Glutamatergic neuron (in vitro differentiated cells): ENCODE results near the gene MLPH. TPM values are rescaled to one million over a fixed set of nuclear protein-coding genes. Genes with fewer than 3 reads are reported as not detected.

ENCODE experiments used
- DNase-seq: peaks from one replicate; pipeline ENCODE4 v3.0.0; 2022
- H3K27ac Mint-ChIP-seq: one replicate; pipeline ENCODE4 v1.8.0; 2020; ENCODE audit warnings: mild to moderate bottlenecking, mixed read lengths, inconsistent platforms; ENCODE audit not compliant: unreplicated experiment
- H3K27me3 Mint-ChIP-seq: one replicate; pipeline ENCODE4 v1.8.0; 2020; ENCODE audit warnings: mild to moderate bottlenecking, moderate library complexity, mixed read lengths, inconsistent platforms; ENCODE audit not compliant: unreplicated experiment
- H3K36me3 Mint-ChIP-seq: one replicate; pipeline ENCODE4 v1.8.0; 2020; ENCODE audit warnings: mild to moderate bottlenecking, mixed read lengths, inconsistent platforms; ENCODE audit not compliant: unreplicated experiment
- H3K4me1 Mint-ChIP-seq: one replicate; pipeline ENCODE4 v1.8.0; 2020; ENCODE audit warnings: mild to moderate bottlenecking, low read depth, mixed read lengths, inconsistent platforms; ENCODE audit not compliant: unreplicated experiment
- H3K4me3 Mint-ChIP-seq: one replicate; pipeline ENCODE4 v1.8.0; 2020; ENCODE audit warnings: mild to moderate bottlenecking, mixed read lengths, inconsistent platforms; ENCODE audit not compliant: unreplicated experiment
- H3K9me3 Mint-ChIP-seq: one replicate; pipeline ENCODE4 v1.8.0; 2020; ENCODE audit warnings: mild to moderate bottlenecking, moderate library complexity, mixed read lengths, inconsistent platforms; ENCODE audit not compliant: unreplicated experiment
- total RNA-seq: library from RNA; stranded (reverse); fragmentation: NEBNext Ultra II Directional; extraction: Animal tissue kit (Norgen Biotek cat#: 25700); gene quantifications from one replicate; pipeline ENCODE4 v1.2.1, GENCODE V29; 2021; ENCODE audit not compliant: unreplicated experiment
- TF ChIP-seq, protein P1 (sequence below): fragments of 200-600 bp; sonication (generic); IDR thresholded peaks from one replicate; pipeline ENCODE4 v1.5.0; 2021; ENCODE audit not compliant: partially characterized antibody, unreplicated experiment

The MLPH gene
- total RNA-seq, 1 donor from 2014 or later = 4.3 TPM

DNA sequence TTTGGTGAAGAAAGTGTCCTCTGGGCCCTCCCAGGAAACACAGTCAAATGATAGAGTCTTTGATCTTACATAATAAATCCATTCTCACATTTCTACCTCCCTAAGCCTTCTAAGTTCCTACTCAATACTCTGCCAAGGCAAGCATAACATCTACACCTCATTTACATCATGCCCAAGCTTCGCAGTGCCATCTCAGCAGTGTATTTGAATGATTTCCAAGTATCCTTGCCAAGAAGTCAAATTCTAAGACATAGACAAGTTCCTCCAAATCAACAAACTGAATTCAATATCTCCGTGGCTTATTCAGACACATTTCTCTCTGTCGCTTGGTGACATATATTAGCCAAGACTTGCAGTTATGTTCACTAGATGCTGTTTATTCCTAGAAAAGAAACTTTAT lies 8.1 kb upstream of the MLPH start:
- Mint-ChIP-seq H3K4me1 (peaks cover 7% of the 10 kb centered on the region), H3K9me3 (peaks cover 8% of the 10 kb centered on the region), H3K36me3 (no peaks in the 10 kb centered on the region), H3K27me3 (peaks cover 4% of the 10 kb centered on the region), H3K4me3 (no peak overlapping the region), H3K27ac (no peak overlapping the region)
- TF ChIP-seq, protein P1, sequence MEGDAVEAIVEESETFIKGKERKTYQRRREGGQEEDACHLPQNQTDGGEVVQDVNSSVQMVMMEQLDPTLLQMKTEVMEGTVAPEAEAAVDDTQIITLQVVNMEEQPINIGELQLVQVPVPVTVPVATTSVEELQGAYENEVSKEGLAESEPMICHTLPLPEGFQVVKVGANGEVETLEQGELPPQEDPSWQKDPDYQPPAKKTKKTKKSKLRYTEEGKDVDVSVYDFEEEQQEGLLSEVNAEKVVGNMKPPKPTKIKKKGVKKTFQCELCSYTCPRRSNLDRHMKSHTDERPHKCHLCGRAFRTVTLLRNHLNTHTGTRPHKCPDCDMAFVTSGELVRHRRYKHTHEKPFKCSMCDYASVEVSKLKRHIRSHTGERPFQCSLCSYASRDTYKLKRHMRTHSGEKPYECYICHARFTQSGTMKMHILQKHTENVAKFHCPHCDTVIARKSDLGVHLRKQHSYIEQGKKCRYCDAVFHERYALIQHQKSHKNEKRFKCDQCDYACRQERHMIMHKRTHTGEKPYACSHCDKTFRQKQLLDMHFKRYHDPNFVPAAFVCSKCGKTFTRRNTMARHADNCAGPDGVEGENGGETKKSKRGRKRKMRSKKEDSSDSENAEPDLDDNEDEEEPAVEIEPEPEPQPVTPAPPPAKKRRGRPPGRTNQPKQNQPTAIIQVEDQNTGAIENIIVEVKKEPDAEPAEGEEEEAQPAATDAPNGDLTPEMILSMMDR = no peak
- no peak for DNase-seq

DNA sequence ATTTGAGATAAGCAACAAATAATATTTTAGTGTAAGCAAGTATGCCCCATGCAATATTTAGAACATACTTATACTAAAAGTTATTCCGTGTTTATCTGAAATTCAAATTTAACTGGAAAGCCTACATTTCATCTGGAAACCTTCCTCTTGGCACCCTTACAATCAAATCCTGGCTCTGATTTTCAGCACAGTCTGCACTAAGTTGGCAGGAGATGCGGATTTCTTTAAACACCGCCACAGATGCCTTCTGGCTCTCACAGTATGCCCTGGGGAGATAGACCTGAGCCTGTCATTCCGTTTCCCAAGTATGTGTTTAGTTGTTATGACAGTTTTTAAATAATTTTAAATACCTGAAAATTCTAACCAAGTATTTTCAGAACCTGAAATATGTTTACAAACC lies 7.3 kb upstream of the MLPH start:
- no peak for DNase-seq
- no peaks in the 10 kb centered on the region for H3K36me3 Mint-ChIP-seq
- no peak overlapping the region for H3K4me3 Mint-ChIP-seq
- H3K27ac Mint-ChIP-seq = no peak overlapping the region
- peaks cover 4% of the 10 kb centered on the region for H3K27me3 Mint-ChIP-seq
- TF ChIP-seq, protein P1 = no peak
- H3K9me3 Mint-ChIP-seq = peaks cover 8% of the 10 kb centered on the region
- peaks cover 7% of the 10 kb centered on the region for H3K4me1 Mint-ChIP-seq

DNA sequence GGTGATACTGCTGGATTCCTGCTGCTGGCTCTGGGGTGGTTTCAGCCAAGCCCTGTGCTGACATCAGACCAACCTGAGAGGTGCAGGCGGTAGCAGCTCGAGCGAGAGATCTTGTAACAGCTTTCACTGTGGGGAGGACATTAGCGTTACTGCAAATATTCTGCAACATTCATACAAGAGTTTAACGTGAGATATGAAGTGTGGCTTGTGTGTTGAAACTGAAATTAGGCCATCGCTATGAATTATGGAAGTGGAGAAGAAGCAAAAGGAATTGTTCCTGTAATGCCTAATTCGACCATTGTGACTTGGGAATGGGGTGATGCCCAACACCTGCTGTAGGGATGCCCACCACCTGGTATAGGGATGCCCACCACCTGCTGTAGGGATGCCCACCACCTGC lies 6.5 kb upstream of the MLPH start:
- DNase-seq = no peak
- Mint-ChIP-seq H3K9me3 (peaks cover 8% of the 10 kb centered on the region), H3K36me3 (no peaks in the 10 kb centered on the region), H3K27me3 (peaks cover 4% of the 10 kb centered on the region), H3K27ac (no peak overlapping the region), H3K4me3 (no peak overlapping the region), H3K4me1 (peaks cover 7% of the 10 kb centered on the region)
- TF ChIP-seq, protein P1 = no peak

DNA sequence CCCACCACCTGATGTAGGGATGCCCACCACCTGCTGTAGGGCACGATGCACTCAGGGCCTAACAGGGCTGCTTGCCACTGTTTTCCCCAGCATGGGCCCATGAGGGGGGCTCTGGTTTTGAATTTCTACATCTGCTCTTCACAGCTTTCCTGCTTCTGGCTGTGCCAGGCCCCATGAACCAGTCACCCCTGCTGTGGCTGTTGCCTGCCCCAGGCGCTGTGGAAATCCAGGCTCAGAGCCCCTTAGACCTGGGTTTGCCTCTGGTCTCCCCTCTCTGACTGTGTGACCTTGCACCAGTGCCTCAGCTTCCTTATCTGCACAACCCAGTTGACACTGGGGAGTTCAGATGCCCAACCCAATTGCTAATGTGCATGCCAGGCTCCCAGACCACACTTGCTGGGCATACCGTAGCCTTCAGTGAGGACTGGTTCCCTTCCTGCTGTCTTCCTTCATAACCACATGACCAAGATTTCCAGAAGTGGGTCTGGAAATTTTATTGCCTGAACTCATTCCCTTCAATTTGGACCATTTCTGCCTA lies 6.0 kb upstream of the MLPH start:
- Mint-ChIP-seq H3K36me3 (no peaks in the 10 kb centered on the region), H3K27me3 (peaks cover 4% of the 10 kb centered on the region), H3K4me1 (peaks cover 7% of the 10 kb centered on the region), H3K4me3 (no peak overlapping the region), H3K9me3 (peaks cover 5% of the 10 kb centered on the region), H3K27ac (no peak overlapping the region)
- no peak for DNase-seq
- TF ChIP-seq, protein P1 = no peak

DNA sequence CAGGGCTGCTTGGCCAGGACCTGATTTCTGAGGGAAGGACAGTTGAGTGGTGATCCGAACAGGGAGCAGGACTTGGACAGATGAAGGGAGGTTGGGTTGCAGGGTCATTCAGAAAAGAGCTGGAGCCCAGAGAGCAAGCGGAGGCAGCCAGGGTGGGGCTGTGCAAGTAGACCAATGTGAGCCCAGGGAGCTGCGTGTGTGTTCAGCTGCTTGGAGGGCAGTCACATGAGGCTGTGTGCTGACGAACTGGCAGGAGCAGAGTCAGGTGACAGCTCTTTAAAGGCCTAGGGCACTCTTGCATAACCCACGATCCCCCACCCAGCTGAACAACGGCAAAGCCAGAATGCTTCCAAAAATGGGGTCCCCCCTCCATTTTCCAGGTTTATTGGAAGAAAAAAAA lies 4.6 kb upstream of the MLPH start:
- Mint-ChIP-seq H3K4me1 (peaks cover 7% of the 10 kb centered on the region), H3K9me3 (peaks cover 3% of the 10 kb centered on the region), H3K27ac (no peak overlapping the region), H3K36me3 (no peaks in the 10 kb centered on the region), H3K4me3 (no peak overlapping the region), H3K27me3 (peaks cover 3% of the 10 kb centered on the region)
- DNase-seq = no peak
- TF ChIP-seq, protein P1 = no peak
